ENCODE data around the gene ACVRL1. TPM values are rescaled to one million over a fixed set of nuclear protein-coding genes. Genes with fewer than 3 reads are reported as not detected.

ACVRL1 gene
- total and polyA plus RNA-seq, 7 donors, result 10.8 to 40.8 (median 24.1) TPM

GRCh38 chr12:51891843-51892242 is 15.5 kb upstream of the ACVRL1 start:
- H3K27me3 ChIP-seq (ENCODE audit: insufficient read depth in 3 of 3, low read length in 2 of 3), result peaks cover 0 to 18% (median 0%) of the 10 kb centered on the region in 3 donors
- DNase-seq (no peak), ATAC-seq (no peak)
- intact Hi-C loops (cut with DNase I), result loop anchor here in 1 of 2 donors (5.0 kb wide), 1 partner anchor 90 kb away; no protein-coding TSS in a partner anchor
- no peak overlapping the region for H3K4me3 ChIP-seq
- peak; percentile 34 for TF ChIP-seq CTCF (IDR thresholded peaks at IDR 0.05)
- no peaks in the 10 kb centered on the region for H3K4me1 ChIP-seq
- H3K27ac ChIP-seq, result no peak overlapping the region
- H3K36me3 ChIP-seq (ENCODE audit: insufficient read depth in 1 of 2, low read depth in 1 of 2), result no peaks in the 10 kb centered on the region
- H3K9me3 ChIP-seq, result no peaks in the 10 kb centered on the region

- no peak for DNase-seq
- ATAC-seq, result no peak
- H3K4me3 ChIP-seq, result no peak overlapping the region
- 63 to 77% (median 68%) methylated on average over 6 of the region's 6 CpGs for WGBS, 3 donors
- TF ChIP-seq CTCF (IDR thresholded peaks at IDR 0.05), result no peak
- intact Hi-C loops (cut with DNase I), result loop anchor here (2.0 to 5.0 kb wide), 2 partner anchors 87 to 89 kb away; no protein-coding TSS in a partner anchor
- H3K9me3 ChIP-seq, result no peaks in the 10 kb centered on the region
- no peaks in the 10 kb centered on the region for H3K4me1 ChIP-seq
- H3K27me3 ChIP-seq (ENCODE audit: insufficient read depth in 3 of 3, low read length in 2 of 3), result peaks cover 0 to under 1% (median 0%) of the 10 kb centered on the region in 3 donors
- no peaks in the 10 kb centered on the region for H3K36me3 ChIP-seq (ENCODE audit: insufficient read depth in 1 of 2, low read depth in 1 of 2)
- no peak overlapping the region for H3K27ac ChIP-seq
Measured at GRCh38 chr12:51893786-51894185, 13.5 kb upstream of the ACVRL1 start.

GRCh38 chr12:51895378-51896135 is 11.7 kb upstream of the ACVRL1 start:
- H3K4me3 ChIP-seq, result no peak overlapping the region
- H3K4me1 ChIP-seq, result no peaks in the 10 kb centered on the region
- H3K27me3 ChIP-seq (ENCODE audit: insufficient read depth in 3 of 3, low read length in 2 of 3), result no peaks in the 10 kb centered on the region
- no peak overlapping the region for H3K27ac ChIP-seq
- 78 to 90% (median 85%) methylated on average over 8 of the region's 8 CpGs for WGBS, 3 donors
- ATAC-seq (no peak), DNase-seq (no peak)
- TF ChIP-seq CTCF (IDR thresholded peaks at IDR 0.05), result no peak
- no peaks in the 10 kb centered on the region for H3K36me3 ChIP-seq (ENCODE audit: insufficient read depth in 1 of 2, low read depth in 1 of 2)
- intact Hi-C loops (cut with DNase I), result loop anchor here in 1 of 2 donors (1.0 to 2.0 kb wide), 2 partner anchors 28 to 85 kb away; no protein-coding TSS in a partner anchor
- no peaks in the 10 kb centered on the region for H3K9me3 ChIP-seq

- no peak for DNase-seq
Measured at GRCh38 chr12:51896236-51896635, 11.1 kb upstream of the ACVRL1 start.

More at GRCh38 chr12:51896236-51896635, 11.1 kb upstream of the ACVRL1 start:
- Histone ChIP-seq H3K4me3 (no peak overlapping the region), H3K27me3 (ENCODE audit: insufficient read depth in 3 of 3, low read length in 2 of 3) (no peaks in the 10 kb centered on the region), H3K27ac (peak overlapping the region; percentile 58), H3K36me3 (ENCODE audit: insufficient read depth in 1 of 2, low read depth in 1 of 2) (no peaks in the 10 kb centered on the region), H3K9me3 (no peaks in the 10 kb centered on the region), H3K4me1 (no peaks in the 10 kb centered on the region)
- intact Hi-C loops (cut with DNase I), result no loop called here
- no peak for ATAC-seq
- WGBS, 3 donors, result 57 to 76% (median 61%) methylated on average over 3 of the region's 3 CpGs
- TF ChIP-seq CTCF (IDR thresholded peaks at IDR 0.05), result no peak
